ENCODE data around the gene CPNE8.
"Not testable (repeated sequence)": the region's sequence is repeated elsewhere in the genome, so short reads cannot be mapped to it uniquely, and the experiment has no call there.

Gene CPNE8

GRCh38 chr12:38744041-38744440 is 161.3 kb downstream of the CPNE8 start:
- no peak for DNase-seq (ENCODE audit: low read depth in 3 of 3, low spot score in 1 of 3)

DNA sequence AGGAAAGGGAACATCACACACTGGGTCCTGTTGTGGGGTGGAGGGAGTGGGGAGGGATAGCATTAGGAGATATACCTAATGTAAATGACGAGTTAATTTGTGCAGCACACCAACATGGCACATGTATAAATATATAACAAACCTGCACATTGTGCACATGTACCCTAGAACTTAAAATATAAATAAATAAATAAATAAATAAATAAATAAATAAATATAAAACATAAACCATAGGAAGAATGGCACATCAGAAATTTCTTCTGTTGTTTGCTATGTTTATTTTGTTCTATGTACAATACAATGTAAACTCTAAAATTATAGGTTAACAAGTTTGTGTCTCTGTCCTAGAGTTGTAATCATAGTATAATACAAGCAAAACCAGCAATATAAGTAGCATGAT is 162.9 kb downstream of the CPNE8 start:
- not testable (repeated sequence) for DNase-seq (ENCODE audit: low read depth in 3 of 3, low spot score in 1 of 3)

GRCh38 chr12:38736821-38737220 is 168.6 kb downstream of the CPNE8 start:
- DNase-seq (ENCODE audit: low read depth in 3 of 3, low spot score in 1 of 3) = no peak

DNA sequence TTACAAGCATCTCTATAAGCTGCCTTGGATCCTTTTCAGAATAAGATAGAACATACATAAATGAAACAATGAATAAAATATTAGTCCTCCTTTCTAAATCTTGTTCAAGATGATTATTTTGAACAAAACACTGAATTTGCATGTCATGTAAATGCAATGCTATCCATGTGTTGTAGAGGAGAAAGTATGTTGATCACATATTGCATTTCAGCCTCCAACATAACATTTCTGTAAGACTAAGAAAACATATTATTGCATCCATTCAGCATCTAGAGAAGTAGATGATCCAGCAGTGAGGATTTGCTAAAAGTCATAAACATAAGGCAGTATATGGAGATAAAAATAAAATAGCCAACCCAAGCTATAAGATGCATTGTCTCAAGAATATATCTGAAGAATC is 172.6 kb downstream of the CPNE8 start:
- no peak for DNase-seq (ENCODE audit: low read depth in 3 of 3, low spot score in 1 of 3)

- DNase-seq (ENCODE audit: low read depth in 3 of 3, low spot score in 1 of 3) = no peak
These were observed 176.5 kb downstream of the CPNE8 start for GRCh38 chr12:38728894-38729293.

GRCh38 chr12:38721611-38722252 is 183.7 kb downstream of the CPNE8 start:
- DNase-seq (ENCODE audit: low read depth in 3 of 3, low spot score in 1 of 3) = no peak

DNA sequence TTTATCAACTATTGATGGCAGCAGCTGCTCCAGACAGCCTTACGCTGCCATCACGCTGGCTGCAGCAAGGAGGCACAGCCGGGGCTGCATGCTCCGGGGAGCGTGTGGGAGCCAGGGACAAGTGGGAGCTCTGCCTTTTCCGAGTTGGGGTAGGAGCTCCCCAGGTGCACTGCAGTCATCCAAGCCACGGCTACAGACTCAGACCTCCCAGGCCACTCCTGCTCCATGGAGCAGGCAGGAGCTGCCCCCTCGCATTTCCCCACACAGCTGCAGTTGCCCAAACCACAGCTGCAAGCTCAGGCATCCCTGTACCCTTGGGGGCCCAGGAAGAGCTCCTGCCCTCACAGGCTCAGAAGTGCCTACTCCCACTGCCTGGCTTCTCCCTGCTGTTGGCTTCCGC is 184.7 kb downstream of the CPNE8 start:
- no peak for DNase-seq (ENCODE audit: low read depth in 3 of 3, low spot score in 1 of 3)

DNA sequence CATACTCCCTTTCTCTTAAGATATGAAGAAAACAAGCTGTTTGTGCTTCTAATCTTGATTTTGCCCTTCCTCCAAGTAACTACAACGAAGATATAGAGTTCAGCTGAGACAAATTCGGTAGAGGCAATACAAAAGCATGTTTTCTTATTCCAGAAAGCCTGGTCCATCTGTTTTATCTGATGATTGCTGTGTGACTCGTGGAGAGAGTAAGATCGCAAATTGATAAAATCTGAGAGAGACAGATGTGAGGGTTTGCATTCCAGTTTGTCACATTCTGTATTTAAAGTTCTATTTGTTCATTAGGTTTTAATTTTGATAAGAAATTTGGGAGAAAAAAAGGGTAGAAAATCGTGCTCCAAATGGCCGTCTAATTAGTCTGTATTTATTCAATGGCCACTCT is 192.1 kb downstream of the CPNE8 start:
- DNase-seq (ENCODE audit: low read depth in 3 of 3, low spot score in 1 of 3) = no peak

- DNase-seq (ENCODE audit: low read depth in 3 of 3, low spot score in 1 of 3) = no peak
These were observed 194.3 kb downstream of the CPNE8 start for GRCh38 chr12:38711054-38711453.

DNA sequence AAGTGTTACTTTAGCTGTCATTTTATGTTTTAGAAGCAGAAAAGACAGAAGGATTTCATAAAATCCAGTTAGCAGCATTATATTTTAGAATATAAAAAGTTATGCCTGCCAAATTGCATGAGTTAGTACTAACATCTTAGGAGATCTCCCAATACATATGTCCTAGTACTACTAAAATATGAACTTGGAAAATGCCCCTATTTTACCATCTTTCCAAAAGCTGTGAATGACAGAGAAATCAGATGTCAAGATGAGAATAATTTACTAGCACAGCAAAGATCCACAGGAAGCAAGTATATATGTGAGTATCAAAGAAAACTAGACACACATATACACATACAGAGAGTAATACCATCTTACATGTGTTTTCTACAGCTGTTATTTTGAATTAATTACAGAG is 196.9 kb downstream of the CPNE8 start:
- DNase-seq (ENCODE audit: low read depth in 3 of 3, low spot score in 1 of 3) = no peak

DNA sequence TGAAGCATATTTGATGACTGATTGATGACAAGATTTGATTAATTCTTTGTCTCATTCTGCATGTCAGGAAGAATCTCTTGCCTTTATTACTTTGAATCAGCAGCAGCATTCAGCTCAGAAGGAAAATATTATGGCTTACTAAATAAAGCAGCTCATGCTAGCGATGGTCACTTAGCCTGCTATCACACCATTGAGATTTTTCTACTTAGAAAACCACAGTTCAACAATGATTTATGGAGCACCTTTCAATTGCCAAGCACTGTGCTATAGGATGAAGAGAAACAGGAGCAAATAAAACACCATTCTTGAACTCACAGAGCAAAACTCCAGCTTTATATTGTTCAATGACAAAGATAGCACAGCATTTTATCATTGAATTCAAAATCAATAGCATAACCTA is 197.7 kb downstream of the CPNE8 start:
- no peak for DNase-seq (ENCODE audit: low read depth in 3 of 3, low spot score in 1 of 3)

DNA sequence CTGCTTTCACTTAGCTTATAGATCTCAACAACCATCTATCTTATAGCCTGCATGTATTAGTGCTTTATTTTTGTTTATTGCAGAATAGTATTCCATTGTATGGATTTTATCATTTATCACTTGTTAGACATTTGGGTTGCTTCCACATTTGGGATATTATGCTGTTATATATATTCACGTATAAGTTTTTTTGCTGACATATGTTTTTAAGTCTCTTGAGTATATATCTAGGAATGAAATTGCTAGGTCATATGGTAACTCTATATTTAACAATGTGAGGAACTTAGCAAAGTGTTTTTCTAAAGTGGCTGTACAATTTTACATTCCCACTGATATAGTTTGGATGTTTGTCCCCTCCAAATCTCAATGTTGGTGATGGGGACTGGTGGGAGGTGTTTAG is 208.1 kb downstream of the CPNE8 start:
- DNase-seq (ENCODE audit: low read depth in 3 of 3, low spot score in 1 of 3) = no peak

- DNase-seq (ENCODE audit: low read depth in 3 of 3, low spot score in 1 of 3) = no peak
These were observed 210.3 kb downstream of the CPNE8 start for GRCh38 chr12:38695057-38695456.

GRCh38 chr12:38691164-38691563 is 214.2 kb downstream of the CPNE8 start:
- no peak for DNase-seq (ENCODE audit: low read depth in 3 of 3, low spot score in 1 of 3)

GRCh38 chr12:38690646-38691045 is 214.7 kb downstream of the CPNE8 start:
- no peak for DNase-seq (ENCODE audit: low read depth in 3 of 3, low spot score in 1 of 3)

DNA sequence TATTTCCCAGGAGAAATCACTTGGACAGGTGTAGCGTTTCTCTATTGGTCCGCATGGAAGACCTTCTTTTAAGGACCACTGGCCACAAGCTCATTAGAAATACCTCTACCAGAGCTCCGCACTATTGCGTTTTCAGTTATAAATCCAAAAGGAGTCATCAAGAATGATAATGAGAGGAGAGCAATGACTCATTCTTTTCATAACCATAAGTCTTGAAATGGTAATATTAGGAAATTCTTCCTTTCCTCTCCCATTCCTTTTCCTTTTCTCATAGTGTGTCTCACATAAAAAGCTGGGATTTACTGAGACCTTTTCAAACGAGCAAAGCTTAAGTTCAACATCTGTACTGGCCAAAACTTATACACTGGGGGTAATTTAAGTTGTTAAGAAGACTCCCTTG is 215.7 kb downstream of the CPNE8 start:
- no peak for DNase-seq (ENCODE audit: low read depth in 3 of 3, low spot score in 1 of 3)

GRCh38 chr12:38689195-38689594 is 216.2 kb downstream of the CPNE8 start:
- DNase-seq (ENCODE audit: low read depth in 3 of 3, low spot score in 1 of 3) = no peak

DNA sequence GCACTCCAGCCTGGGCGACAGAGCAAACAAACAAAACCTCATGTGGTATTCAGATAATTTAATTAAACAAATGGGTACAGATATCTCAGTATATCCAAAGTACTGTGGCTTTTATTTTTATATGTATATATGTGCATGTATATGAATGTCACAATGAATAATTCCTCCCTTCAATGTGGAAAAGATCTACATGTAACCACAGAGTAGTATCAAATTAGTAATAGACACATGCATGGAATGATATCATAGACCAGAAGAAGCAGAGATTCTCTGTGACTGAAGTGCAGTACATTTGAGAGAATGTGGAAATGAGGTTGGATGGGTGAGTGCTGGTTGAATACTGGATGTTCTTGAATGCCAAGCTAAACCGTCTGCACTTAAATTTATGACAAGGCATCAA is 222.9 kb downstream of the CPNE8 start:
- DNase-seq (ENCODE audit: low read depth in 3 of 3, low spot score in 1 of 3) = no peak

GRCh38 chr12:38669530-38669929 is 235.9 kb downstream of the CPNE8 start:
- no peak for DNase-seq (ENCODE audit: low read depth in 3 of 3, low spot score in 1 of 3)

- DNase-seq (ENCODE audit: low read depth in 3 of 3, low spot score in 1 of 3) = no peak
These were observed 236.3 kb downstream of the CPNE8 start for GRCh38 chr12:38669081-38669480.

DNA sequence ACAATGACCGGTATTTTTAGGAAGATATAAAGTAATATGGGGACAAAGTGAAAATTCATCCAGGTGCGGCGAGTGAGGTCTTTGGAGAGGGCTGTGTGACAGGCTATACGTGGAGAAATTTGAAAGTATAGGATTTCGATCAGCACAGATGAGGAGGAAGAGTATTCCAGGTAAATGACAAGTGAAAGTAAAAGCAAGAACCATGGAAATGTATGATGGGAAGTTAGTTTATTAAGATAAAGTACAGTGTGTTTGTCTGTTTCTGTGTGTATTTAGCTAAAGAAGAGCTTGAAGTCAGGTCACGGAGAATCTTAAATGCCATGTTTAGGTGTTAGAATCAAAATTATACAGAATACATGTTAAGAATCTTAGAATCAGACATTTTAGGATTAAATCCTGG is 239.0 kb downstream of the CPNE8 start:
- DNase-seq (ENCODE audit: low read depth in 3 of 3, low spot score in 1 of 3) = no peak

DNA sequence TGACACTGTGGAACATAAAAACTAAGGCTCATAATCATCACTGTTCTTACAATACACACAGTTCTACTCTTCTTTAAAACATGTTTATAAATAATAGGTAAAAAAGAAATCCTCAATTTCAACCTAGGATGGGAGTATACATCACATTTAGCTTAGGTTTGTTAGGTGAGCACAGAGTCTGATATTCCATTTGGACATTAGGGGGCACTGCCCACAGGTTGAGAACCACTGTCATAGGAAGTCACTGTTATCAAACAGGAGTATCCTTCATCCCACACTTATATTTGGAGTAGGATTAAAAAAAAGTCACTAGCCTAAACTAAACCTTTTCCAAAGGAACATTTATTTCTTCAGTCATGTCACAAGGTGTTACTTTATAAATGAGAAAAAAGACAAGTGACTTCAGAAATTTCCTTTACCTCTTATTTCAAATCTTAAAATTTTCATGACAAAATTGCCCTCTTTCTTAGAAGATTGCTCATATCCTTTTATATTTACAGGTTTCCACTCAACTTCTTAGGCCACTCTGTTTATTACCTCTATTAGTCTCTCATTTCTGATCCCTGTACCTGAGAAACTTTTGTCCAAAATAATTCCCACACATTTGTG is 240.6 kb downstream of the CPNE8 start:
- no peak for DNase-seq (ENCODE audit: low read depth in 3 of 3, low spot score in 1 of 3)

GRCh38 chr12:38662829-38663228 is 242.6 kb downstream of the CPNE8 start:
- no peak for DNase-seq (ENCODE audit: low read depth in 3 of 3, low spot score in 1 of 3)
